ENCODE results near the gene TP53.
A peak's percentile ranks its signal among the peaks of the same experiment; 100 is the strongest.

The TP53 gene

GRCh38 chr17:7687072-7687907 is at the start of gene TP53:
TSS of gene TP53 (minus strand) at chr17:7687490. CDS start at chr17:7676594, 10,896 bp downstream.
- peak; percentile 79 for DNase-seq

GRCh38 chr17:7732981-7733539 is 45.8 kb upstream of the TP53 start:
- no peak for DNase-seq

DNA sequence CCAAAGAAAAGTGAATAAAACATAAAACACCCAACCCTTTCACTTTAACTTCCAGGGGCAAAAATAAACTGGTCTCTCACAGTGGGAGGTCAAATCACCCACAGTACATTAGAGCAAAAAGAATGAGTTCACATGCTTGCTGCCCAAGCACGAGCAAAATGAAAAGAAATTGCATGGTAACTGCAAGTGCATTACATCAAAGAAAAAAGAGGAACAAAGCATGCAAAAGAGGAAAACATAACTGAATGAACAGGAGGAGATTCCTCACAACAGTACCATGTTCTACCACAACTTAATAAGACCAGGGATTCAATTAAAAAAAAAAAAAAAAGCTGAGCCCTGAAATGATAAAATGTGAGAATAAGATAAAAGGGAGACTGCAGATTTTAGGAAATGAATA is 42.5 kb upstream of the TP53 start:
- no peak for DNase-seq

DNA sequence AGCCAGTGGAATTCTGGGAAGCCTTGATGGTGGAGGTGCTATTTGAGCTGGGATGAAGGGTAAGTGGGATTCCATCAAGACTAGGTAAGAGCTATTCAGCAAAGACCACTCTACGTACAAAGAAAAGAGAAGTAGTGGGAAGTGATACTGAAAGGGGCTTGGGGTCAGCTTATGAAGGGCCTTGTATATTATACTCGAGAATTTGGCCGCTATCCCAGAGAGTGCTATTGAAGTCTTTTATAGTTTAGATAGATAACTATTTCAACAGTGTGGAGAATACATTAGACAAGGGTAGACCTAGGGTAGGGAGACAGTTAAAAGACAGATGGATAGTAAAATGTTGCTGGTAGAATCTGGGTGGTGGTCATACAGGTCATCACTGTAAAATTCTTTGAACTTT is 40.6 kb upstream of the TP53 start:
- DNase-seq = no peak

- no peak for DNase-seq
These were observed 34.3 kb upstream of the TP53 start for GRCh38 chr17:7721612-7722011.

DNA sequence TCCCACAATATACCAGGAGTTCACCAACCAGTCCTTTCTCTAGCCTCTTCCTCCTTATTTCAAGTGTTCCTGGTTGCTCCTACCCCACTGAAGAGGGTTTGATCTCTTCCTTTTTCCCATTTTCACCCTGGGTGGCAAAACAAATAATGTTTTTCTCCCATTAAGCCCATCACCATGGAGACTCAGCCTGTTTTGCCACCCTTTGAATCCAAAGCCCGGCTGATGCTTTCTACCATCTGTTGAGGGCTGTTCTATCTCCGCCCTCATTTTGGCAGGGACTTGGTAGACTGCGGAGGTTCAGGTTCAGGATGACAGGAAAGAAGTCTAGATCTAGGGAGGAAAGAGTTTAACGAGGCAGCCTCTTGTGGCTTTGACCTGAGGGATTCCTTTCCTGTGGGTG is 32.8 kb upstream of the TP53 start:
- no peak for DNase-seq

DNA sequence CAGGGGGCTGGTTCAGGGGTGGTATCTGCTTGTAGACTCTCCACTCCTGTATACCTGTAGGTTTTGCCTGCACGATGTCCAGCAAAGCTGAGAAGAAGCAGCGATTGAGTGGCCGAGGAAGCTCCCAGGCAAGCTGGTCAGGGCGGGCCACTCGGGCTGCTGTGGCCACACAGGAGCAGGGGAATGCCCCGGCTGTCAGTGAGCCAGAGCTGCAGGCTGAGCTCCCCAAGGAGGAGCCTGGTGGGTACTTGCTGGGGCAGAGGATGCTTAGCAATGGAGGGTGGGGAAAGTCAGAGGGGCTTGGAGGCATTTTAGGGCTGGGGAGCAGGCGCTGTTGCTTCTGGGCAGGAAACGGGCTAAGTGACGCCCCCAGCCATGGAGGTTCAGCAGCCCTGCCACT is 32.4 kb upstream of the TP53 start:
- no peak for DNase-seq

DNA sequence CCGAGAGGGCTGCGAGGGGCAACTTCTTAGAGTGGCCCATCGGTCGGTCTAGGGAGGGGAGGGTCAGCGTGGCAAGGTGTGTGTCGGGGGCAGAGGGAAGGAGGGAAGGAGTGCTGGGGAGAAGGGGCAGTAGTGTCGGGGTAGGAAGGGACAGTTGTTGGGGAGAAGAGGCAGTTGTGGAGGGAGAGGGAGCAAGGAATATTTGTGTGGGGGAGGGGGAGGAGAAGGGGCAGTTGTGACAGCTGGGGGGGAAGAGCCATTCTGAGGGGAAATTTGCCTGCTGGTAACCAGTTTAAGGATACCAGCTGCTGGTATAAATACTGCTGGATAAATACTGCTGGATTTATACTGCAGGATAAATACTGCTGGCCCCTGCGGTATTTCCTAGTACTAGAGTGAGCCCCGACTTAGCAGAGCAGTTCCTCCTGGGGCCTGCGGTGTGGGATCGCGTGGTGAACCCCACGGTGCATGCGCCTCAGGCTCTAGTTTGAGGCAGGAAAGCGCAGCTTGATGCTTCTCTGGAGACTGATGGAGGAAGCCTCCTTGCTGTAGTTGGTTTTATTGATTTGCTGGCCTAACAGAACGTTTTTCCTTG is 30.6 kb upstream of the TP53 start:
- no peak for DNase-seq

DNA sequence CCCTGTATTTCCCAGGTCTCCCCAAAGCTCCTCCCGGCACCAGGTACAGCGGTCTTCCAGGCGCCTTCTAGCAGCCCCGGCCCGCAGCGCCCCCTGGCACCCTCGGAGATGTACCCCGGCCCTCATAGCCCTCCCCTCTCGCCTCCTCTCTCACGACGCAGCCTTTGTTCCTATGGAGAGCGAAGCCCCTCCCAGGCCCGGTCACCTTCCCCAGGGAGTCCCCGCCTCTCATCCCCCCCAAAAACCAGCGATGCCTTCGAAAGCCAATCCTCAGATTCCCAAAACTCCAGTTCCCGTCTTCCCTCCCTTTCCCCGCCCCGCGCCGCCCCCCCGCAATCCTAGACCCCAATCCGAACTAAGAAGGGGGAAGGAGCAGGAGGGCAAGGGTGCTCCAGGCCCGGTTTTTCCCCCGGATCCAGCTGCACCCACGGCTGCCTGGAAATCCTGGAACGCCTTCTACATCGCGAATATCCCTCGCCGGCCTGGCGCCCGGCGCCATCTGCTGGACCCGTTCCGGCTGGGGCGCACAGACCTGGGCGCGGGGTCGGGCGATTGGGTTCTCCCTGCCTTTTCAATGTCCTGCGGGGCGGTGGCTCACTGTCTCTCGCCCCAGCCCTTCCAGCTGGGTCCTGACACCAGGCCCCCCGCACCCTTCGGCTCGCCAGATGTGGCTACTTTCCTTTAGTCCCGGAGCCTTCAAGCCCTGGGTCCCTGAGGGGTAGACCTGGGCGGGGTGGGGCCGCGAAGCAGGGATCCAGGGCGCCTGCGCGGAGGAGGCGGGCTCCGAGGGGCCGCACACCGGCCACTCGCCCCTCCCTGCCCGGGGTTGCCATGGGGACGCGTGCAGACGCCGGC is 29.8 kb upstream of the TP53 start, which contains the start of gene DNAH2:
DNAH2 (plus strand) TSS at position 844 of the 855 bp plus-strand sequence. CDS start 1,991 bp downstream, outside the sequence.
- peak; percentile 80 for DNase-seq

- no peak for DNase-seq
These were observed 28.9 kb upstream of the TP53 start for GRCh38 chr17:7715936-7716886.

- no peak for DNase-seq
These were observed 27.7 kb upstream of the TP53 start for GRCh38 chr17:7714721-7715594.

- DNase-seq = no peak
These were observed 26.5 kb upstream of the TP53 start for GRCh38 chr17:7713782-7714181.

GRCh38 chr17:7712111-7712771 is 25.0 kb upstream of the TP53 start:
- no peak for DNase-seq

- no peak for DNase-seq
These were observed 23.9 kb upstream of the TP53 start for GRCh38 chr17:7711051-7711755.

DNA sequence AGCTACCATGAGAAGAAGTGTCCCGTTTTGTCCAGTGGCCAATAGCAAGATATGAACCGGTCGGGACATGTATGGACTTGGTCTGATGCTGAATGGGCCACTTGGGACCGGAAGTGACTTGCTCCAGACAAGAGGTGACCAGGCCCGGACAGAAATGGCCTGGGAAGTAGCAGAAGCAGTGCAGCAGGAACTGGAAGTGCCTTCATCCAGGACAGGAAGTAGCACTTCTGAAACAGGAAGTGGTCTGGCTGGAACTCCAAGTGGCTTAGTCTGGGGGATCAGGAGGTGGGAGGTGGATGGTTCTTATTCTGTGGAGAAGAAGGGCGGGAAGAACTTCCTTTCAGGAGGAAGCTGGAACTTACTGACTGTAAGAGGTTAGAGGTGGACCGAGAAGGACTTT is 23.0 kb upstream of the TP53 start:
- no peak for DNase-seq

DNA sequence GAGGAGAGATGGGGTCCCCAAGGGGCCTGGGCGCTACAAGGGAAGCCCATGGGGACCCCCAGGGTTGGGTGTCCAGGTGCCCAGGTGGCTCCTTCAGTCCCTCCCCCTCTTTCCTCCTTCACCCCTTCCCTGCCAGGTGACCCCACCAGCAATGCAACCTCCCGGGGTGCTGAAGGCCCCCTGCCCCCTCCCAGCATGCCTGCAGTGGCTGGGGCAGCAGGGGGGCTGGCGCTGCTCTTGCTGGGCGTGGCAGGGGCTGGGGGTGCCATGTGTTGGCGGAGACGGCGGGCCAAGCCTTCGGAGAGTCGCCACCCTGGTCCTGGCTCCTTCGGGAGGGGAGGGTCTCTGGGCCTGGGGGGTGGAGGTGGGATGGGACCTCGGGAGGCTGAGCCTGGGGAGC is 21.7 kb upstream of the TP53 start:
- DNase-seq = no peak

- DNase-seq = no peak
These were observed 20.8 kb upstream of the TP53 start for GRCh38 chr17:7707858-7708750.

GRCh38 chr17:7707446-7707845 is 20.2 kb upstream of the TP53 start:
- no peak for DNase-seq

Measured in T1000 (cell line).